GM23338 (cell line): ENCODE measurements around the gene PSMB2. TPM values are rescaled to one million over a fixed set of nuclear protein-coding genes. Genes with fewer than 3 reads are reported as not detected.

Experiments used
- ATAC-seq: fragments of 200-7000 bp; cut with Tn5 transposase; 3 replicates; pipeline ENCODE4 v1.9.1; 2020
- DNase-seq: peaks from one replicate; pipeline ENCODE4 v3.0.0-alpha.2; 2015; ENCODE audit warnings: low spot score
- H2AFZ ChIP-seq: fragments of 200-600 bp; sonication (generic); 2 replicates; pipeline ENCODE4 v1.8.0; 2016; ENCODE audit warnings: antibody characterized with exemption, mild to moderate bottlenecking, moderate library complexity
- H3F3A ChIP-seq: fragments of 200-600 bp; sonication (generic); replicated peaks from 2 replicates; pipeline ENCODE4 v1.8.0; 2017; ENCODE audit warnings: antibody characterized with exemption, mixed run types, low read depth
- H3K27ac ChIP-seq: fragments of 200-600 bp; sonication (generic); 2 replicates; pipeline ENCODE4 v1.6.1; 2016; ENCODE audit warnings: low read depth
- H3K27me3 ChIP-seq: fragments of 200-600 bp; sonication (generic); 2 replicates; pipeline ENCODE4 v1.8.0; 2016; ENCODE audit warnings: mild to moderate bottlenecking, mixed run types, moderate library complexity; ENCODE audit not compliant: insufficient read depth
- H3K36me3 ChIP-seq: fragments of 200-600 bp; sonication (generic); 2 replicates; pipeline ENCODE4 v1.8.0; 2016; ENCODE audit warnings: mild to moderate bottlenecking; ENCODE audit not compliant: insufficient read depth
- H3K4me1 ChIP-seq: fragments of 200-600 bp; sonication (generic); 2 replicates; pipeline ENCODE4 v1.8.0; 2016; ENCODE audit warnings: mild to moderate bottlenecking, moderate library complexity; ENCODE audit not compliant: insufficient read depth
- H3K4me2 ChIP-seq: fragments of 200-600 bp; sonication (generic); 2 replicates; pipeline ENCODE4 v1.7.1; 2017; ENCODE audit warnings: mixed run types
- H3K4me3 ChIP-seq: fragments of 200-600 bp; sonication (generic); 2 replicates; pipeline ENCODE4 v1.6.1; 2016; ENCODE audit warnings: mixed run types
- H3K79me2 ChIP-seq: fragments of 200-600 bp; sonication (generic); replicated peaks from 2 replicates; pipeline ENCODE4 v1.8.0; 2017; ENCODE audit warnings: mild to moderate bottlenecking; ENCODE audit not compliant: insufficient read depth
- H3K9me2 ChIP-seq: fragments of 200-600 bp; sonication (generic); 2 replicates; pipeline ENCODE4 v1.8.0; 2017; ENCODE audit not compliant: insufficient read depth
- H4K20me1 ChIP-seq: fragments of 200-600 bp; sonication (generic); replicated peaks from 2 replicates; pipeline ENCODE4 v1.8.0; 2017; ENCODE audit warnings: mild to moderate bottlenecking; ENCODE audit not compliant: insufficient read depth
- H3K27ac Mint-ChIP-seq: 2 replicates; pipeline ENCODE4 v1.8.0; 2020; ENCODE audit warnings: inconsistent platforms, mild to moderate bottlenecking, moderate library complexity, mixed read lengths
- H3K27me3 Mint-ChIP-seq: 3 replicates; pipeline ENCODE4 v1.8.0; 2022; ENCODE audit warnings: low read depth, mild to moderate bottlenecking, moderate library complexity, mixed read lengths, inconsistent platforms; ENCODE audit not compliant: insufficient read depth, poor library complexity
- H3K36me3 Mint-ChIP-seq: 3 replicates; pipeline ENCODE4 v1.8.0; 2021; ENCODE audit warnings: low read depth, mild to moderate bottlenecking, inconsistent platforms, moderate library complexity, mixed read lengths
- H3K4me1 Mint-ChIP-seq: 3 replicates; pipeline ENCODE4 v1.8.0; 2020; ENCODE audit warnings: mild to moderate bottlenecking, inconsistent platforms, mixed read lengths
- H3K4me3 Mint-ChIP-seq: 3 replicates; pipeline ENCODE4 v1.8.0; 2021; ENCODE audit warnings: moderate library complexity, mild to moderate bottlenecking, inconsistent platforms, mixed read lengths
- H3K9me3 Mint-ChIP-seq: 3 replicates; pipeline ENCODE4 v1.8.0; 2020; ENCODE audit warnings: moderate library complexity, mild to moderate bottlenecking, inconsistent platforms, mixed read lengths
- EZH2 ChIP-seq: fragments of 200-600 bp; sonication (generic); IDR thresholded peaks from one replicate; pipeline ENCODE4 v1.8.0; 2017; ENCODE audit warnings: antibody characterized with exemption, mild to moderate bottlenecking, low read depth; ENCODE audit not compliant: unreplicated experiment
- EZH2phosphoT487 ChIP-seq: fragments of 200-600 bp; sonication (generic); IDR thresholded peaks from one replicate; pipeline ENCODE4 v1.8.1; 2018; ENCODE audit warnings: antibody characterized with exemption; ENCODE audit not compliant: unreplicated experiment
- REST ChIP-seq: IDR thresholded peaks from one replicate; pipeline ENCODE4 v1.6.1; 2018; ENCODE audit warnings: antibody characterized with exemption; ENCODE audit not compliant: unreplicated experiment
- STAT1 ChIP-seq: IDR thresholded peaks from one replicate; pipeline ENCODE4 v1.6.1; 2016; ENCODE audit warnings: antibody characterized with exemption; ENCODE audit not compliant: unreplicated experiment
- ZNF114 ChIP-seq: fragments of 250-450 bp; sonication (Bioruptor Pico); IDR thresholded peaks from 2 replicates; pipeline ENCODE4 v1.5.0; 2020; ENCODE audit warnings: mild to moderate bottlenecking, moderate library complexity
- ZNF462 ChIP-seq: fragments of 250-450 bp; sonication (Bioruptor Pico); IDR thresholded peaks from 2 replicates; pipeline ENCODE4 v1.5.0; 2020; ENCODE audit warnings: mild to moderate bottlenecking, moderate library complexity
- polyA plus RNA-seq: library from polyadenylated mRNA; unstranded; fragments of >200 nt; fragmentation: Nextera tagmentation; extraction: Ambion mirVana; gene quantifications from 2 replicates; pipeline ENCODE4 v1.2.1, GENCODE V29; 2016
- total RNA-seq: library from RNA; depleted of rRNA; stranded (reverse); fragments of >200 nt; shearing (Covaris generic); gene quantifications from 2 replicates; pipeline ENCODE4 v1.2.3, GENCODE V29; 2014

The PSMB2 gene
- total and polyA plus RNA-seq, 2 experiments from 2014 or later = 68.2 to 147 TPM

GRCh38 chr1:35675773-35676172 is 34.4 kb upstream of the PSMB2 start (continued):
- TF ChIP-seq ZNF462 (no peak), EZH2 (no peak), STAT1 (no peak)

GRCh38 chr1:35674111-35674510 is 32.8 kb upstream of the PSMB2 start:
- H3K27ac Mint-ChIP-seq = no peak overlapping the region
- no peak for TF ChIP-seq REST
- no peak for TF ChIP-seq ZNF114
- no peak for TF ChIP-seq ZNF462
- no peak for TF ChIP-seq EZH2phosphoT487

More at GRCh38 chr1:35674111-35674510, 32.8 kb upstream of the PSMB2 start:
- Histone ChIP-seq H3K36me3 (no peaks in the 10 kb centered on the region), H3K27me3 (no peaks in the 10 kb centered on the region), H3K4me2 (no peak overlapping the region), H2AFZ (no peak overlapping the region), H4K20me1 (no peaks in the 10 kb centered on the region), H3K27ac (no peak overlapping the region), H3F3A (no peaks in the 10 kb centered on the region), H3K79me2 (no peaks in the 10 kb centered on the region), H3K4me1 (no peaks in the 10 kb centered on the region), H3K4me3 (no peak overlapping the region), H3K9me2 (no peaks in the 10 kb centered on the region)
- DNase-seq (no peak), ATAC-seq (no peak)
- Mint-ChIP-seq H3K4me1 (no peaks in the 10 kb centered on the region), H3K9me3 (no peaks in the 10 kb centered on the region; the same call in 2 of the 3 replicates), H3K4me3 (no peak overlapping the region), H3K27me3 (peaks cover 2% of the 10 kb centered on the region), H3K36me3 (no peaks in the 10 kb centered on the region)
